ENCODE measurements around the gene DMBT1. TPM values are rescaled to one million over a fixed set of nuclear protein-coding genes. Genes with fewer than 3 reads are reported as not detected.

DMBT1 gene
- total and polyA plus RNA-seq, 8 donors: 0.21 to 242 (median 1.3) TPM

GRCh38 chr10:122639801-122640200 is 79.2 kb downstream of the DMBT1 start:
- no peaks in the 10 kb centered on the region for H3K4me1 ChIP-seq
- H3K9me3 ChIP-seq: no peaks in the 10 kb centered on the region
- H3K36me3 ChIP-seq: no peaks in the 10 kb centered on the region
- ATAC-seq: no peak
- no peak overlapping the region for H3K4me3 ChIP-seq
- intact Hi-C loops (cut with DNase I): no loop called here
- no peak for DNase-seq
- H3K27ac ChIP-seq: no peak overlapping the region
- TF ChIP-seq CTCF (IDR thresholded peaks at IDR 0.05): no peak
- H3K27me3 ChIP-seq: no peaks in the 10 kb centered on the region

- H3K27ac ChIP-seq: no peak overlapping the region
- ATAC-seq: no peak
- intact Hi-C loops (cut with DNase I): no loop called here
These were observed 80.4 kb downstream of the DMBT1 start for GRCh38 chr10:122640921-122641320.

GRCh38 chr10:122642726-122643605 is 82.4 kb downstream of the DMBT1 start:
- Histone ChIP-seq H3K9me3 (no peaks in the 10 kb centered on the region), H3K36me3 (no peaks in the 10 kb centered on the region), H3K27ac (no peak overlapping the region), H3K4me1 (no peaks in the 10 kb centered on the region), H3K4me3 (no peak overlapping the region), H3K27me3 (no peaks in the 10 kb centered on the region)
- no peak for ATAC-seq
- DNase-seq: no peak
- no peak for TF ChIP-seq CTCF (IDR thresholded peaks at IDR 0.05)
- intact Hi-C loops (cut with DNase I): no loop called here

More at GRCh38 chr10:122640921-122641320, 80.4 kb downstream of the DMBT1 start:
- H3K36me3 ChIP-seq: no peaks in the 10 kb centered on the region
- H3K27me3 ChIP-seq: no peaks in the 10 kb centered on the region
- TF ChIP-seq CTCF (IDR thresholded peaks at IDR 0.05): no peak
- no peak for DNase-seq
- no peak overlapping the region for H3K4me3 ChIP-seq
- H3K4me1 ChIP-seq: no peaks in the 10 kb centered on the region
- no peaks in the 10 kb centered on the region for H3K9me3 ChIP-seq

- TF ChIP-seq CTCF (IDR thresholded peaks at IDR 0.05): no peak
- no peak overlapping the region for H3K4me3 ChIP-seq
- H3K27ac ChIP-seq: no peak overlapping the region
- intact Hi-C loops (cut with DNase I): no loop called here
- H3K27me3 ChIP-seq: no peaks in the 10 kb centered on the region
- no peaks in the 10 kb centered on the region for H3K36me3 ChIP-seq
- DNase-seq: no peak
- H3K4me1 ChIP-seq: no peaks in the 10 kb centered on the region
- no peaks in the 10 kb centered on the region for H3K9me3 ChIP-seq
- no peak for ATAC-seq
These were observed 83.5 kb downstream of the DMBT1 start for GRCh38 chr10:122643931-122644534.

Data from left lung (tissue), 10 donors.